DMS 273 (cell line): ENCODE data around the gene KREMEN1.

Source experiments
- DNase-seq: peaks from one replicate; lab custom pipeline; 2025; ENCODE audit not compliant: unreplicated experiment; lab: John Stamatoyannopoulos, UW

The KREMEN1 gene

DNA sequence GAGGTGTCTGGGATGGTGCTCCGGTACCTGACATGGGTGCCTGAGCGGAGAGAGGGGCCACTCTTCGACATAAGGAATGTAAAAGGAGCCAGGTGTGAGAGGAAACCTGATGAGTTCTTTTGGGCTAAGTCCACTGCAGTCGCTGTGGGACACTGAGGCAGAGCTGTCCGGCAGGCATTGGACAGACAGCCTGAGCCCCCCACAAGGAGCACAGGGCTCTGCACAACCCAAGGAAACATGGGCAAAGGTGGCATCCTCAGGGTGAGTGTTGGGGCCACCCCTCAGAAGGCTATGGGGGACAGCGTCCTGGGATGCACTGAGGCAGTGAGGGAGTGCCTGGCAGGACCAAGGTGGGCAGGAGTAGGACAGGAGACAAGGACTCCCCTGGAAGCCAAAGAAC lies 75.2 kb downstream of the KREMEN1 start:
- DNase-seq = no peak

DNA sequence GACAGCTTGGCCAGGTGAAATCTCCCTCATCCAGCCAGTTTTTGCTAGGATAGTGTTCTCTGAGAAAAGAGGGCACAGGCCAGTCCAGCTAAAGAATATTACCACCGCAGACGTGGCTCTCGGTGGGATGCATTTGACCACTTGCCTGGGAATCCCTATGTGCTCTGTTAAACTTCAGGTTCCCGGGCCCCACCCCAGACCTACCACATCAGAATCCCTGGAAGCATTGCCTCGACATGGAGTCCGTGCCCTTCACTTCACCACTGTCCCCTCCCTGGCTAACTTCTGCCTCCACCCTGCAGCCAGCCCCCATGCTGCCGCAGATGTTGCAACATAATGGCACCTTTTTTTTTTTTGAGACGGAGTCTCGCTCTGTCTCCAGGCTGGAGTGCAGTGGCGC lies 76.0 kb downstream of the KREMEN1 start:
- DNase-seq = no peak

DNA sequence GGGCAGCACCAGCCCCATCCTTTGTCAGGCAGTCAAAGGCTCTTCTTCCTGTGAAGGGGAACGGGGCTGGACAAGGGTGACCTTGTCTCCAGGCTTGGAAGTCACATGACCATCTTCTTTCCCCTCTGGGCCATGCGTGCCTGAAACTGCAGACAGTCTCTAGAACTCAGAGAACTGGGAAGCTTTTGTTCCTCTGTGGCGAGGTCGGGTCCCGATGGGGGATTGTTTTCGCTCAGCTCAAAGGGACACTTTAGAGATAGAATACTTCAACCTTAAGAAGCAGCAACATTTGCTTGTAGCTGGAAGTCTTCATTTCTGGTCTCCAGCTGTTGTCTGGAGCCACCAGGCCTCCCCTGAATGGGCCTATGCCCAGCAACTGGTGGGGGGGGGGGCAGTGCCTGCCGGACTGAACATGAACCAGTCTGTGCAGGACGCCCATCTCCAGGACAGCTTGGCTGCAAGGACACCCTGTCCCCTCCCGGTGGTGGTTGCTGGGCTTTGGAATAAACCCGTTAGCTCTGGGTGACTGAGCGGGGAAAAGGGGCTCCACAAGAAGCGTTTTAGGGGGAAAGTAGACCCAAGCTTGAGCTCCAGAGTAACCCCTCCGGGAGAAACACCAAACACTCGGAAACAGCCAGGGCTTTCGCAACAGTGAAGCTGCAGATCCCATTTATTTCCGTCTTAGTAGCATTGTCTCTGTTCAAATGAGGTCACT lies 77.2 kb downstream of the KREMEN1 start:
- DNase-seq = no peak

DNA sequence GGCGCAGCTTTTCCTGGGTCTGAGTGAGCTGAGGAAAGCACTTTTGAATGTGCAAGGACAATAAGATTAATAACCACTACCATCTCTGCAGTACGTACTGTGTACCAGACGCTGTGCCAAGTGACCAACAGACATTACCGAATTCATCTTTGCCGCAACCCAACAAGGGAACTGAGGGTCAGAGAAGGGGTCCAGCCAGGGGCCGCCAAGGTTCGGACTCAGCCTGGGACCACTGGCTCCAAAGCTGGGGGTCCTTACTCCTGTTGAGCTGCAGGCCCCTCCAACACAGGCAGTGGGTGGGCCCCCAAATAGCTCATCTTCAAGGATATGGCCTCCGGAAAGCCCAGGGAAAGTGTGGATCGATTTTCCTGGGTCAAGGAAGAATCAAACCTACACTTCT lies 77.9 kb downstream of the KREMEN1 start:
- DNase-seq = no peak

DNA sequence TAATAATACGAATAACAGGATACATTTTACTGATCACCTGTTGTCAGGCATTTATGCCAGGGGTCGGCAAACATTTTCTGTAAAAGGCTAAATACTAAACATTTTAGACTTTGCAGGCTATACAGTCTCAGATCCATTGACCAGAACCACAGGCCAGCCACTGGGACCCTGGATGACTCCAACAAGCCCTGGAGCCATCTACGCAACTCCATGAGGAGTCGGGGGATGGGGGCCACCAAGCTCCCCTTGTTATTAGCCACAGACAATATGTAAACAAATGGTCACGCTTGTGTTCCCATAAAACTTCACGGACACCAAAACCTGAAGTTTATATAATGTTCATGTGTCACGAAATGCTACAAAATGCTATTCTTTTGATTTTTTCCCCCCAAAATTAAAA lies 78.5 kb downstream of the KREMEN1 start:
- no peak for DNase-seq

DNA sequence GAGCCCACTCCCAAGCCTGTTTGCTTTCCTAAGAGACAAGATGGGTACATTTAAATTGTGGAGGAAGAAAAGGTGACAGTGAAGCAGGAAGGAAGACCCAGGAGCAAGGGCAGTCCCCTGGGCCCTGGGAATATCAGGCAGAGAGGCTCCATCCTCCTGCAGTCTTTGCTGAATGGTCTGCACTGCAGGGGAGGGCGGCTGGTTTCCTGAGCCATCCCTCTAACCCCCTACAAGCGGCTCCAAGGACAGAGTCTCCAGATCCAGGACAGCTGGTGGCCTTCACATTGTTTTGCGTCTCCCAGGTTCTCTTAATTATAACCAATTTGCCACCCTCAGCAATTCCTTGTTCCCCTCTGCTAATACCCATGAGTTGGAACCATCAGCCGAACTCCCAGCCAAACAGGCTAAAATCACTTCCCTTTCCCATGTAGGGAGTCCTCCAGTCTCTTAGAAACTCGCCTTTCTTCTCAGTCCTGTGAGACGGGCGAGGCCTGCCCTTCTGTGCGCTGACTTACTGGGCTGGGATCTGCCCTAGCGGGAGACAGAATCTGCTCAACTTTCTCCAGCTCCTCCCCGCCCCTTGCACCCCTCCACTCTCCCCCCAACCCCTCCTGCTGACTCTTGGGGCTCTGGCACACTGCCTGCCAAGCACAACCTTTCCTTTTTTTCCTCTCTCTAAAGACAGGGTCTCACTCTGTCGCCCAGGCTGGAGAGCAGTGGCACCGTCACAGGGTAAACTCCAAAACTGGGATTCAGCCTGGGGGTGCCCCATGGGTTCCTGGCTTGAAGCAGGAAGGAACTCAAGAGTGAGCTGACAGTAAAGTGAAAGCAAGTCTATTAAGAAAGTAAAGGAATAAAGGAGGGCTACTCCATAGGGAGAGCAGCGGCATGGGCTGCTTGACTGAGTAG lies 79.5 kb downstream of the KREMEN1 start:
- DNase-seq = peak; percentile 34

DNA sequence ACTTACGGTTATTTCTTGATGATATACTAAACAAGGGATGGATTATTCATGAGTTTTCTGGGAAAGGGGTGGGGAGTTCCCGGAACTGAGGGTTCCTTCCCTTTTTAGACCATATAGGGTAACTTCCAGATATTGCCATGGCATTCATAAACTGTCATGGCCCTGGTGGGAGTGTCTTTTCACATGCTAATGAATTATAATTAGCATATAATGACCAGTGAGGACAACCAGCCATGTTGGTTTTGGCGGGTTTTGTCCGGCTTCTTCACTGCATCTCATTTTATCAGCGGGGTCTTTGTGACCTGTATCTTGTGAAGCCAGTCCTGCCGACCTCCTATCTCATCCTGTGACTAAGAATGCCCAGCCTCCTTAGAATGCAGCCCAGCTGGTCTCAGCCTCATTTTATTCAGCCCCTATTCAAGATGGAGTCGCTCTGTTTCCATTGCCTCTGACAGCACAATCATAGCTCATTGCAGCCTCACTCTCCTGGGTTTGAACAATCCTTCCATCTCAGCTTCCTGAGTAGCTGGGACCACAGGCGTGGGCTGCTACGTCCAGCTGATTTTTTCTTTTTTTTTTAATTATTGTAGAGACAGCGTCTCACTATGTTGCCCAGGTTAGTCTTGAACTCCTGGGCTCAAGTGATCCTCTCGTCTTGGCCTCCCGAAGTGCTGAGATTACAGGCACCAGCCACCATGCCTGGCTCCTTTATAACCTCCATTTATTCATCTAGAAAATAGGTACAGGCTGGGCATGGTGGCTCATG lies 80.3 kb downstream of the KREMEN1 start:
- DNase-seq = no peak

DNA sequence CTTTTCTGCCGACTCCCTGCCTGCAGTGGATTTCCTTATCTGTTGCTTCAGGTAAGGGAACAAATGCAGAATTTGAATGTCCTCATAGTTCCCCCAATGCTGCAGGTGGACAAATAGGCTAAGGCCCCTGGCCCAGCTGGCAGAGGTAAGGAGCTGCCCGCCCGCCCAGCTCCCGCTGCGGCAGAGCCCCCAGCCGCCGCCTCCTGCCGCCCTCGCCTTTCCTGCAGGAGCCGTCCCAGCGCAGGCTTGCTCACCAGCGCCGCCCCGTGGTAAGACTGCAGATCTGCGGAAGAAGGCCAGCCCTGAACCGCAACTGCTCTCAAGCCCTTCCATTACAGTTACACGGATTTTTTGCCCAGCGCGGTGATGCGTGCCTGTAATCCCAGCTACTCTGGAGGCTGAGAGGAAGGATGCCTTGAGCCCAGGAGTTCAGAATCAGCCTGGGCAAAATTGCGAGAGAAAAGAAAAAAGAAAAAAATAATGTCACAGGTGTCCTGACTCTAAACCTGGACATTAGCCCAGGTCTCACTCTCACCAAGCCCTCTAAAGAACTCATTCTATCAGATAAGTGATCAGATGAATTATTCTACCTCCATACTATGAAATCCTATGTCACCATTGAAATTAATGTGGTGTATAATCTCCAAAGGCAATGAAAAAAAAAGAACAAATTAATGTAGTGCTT lies 81.7 kb downstream of the KREMEN1 start:
- DNase-seq = peak; percentile 81

DNA sequence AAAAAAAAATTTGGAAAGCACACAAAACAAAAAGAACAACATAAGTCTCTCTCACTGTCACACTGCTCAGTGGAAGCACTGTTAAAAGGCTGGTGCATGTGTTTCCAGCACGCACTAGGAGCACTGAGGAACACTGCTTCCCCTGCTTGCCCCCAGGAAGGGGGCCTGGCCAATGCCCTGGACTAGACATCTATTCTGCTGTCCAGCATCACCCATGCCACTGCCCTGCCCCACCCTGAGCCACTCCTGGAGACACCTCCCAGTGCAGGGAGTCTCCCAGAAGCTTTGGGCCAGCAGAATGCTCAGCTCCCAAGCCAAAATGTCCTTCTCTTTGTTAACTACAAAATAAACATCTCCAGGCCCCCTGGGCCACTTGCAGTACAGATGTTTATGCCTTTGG lies 83.1 kb downstream of the KREMEN1 start:
- no peak for DNase-seq

DNA sequence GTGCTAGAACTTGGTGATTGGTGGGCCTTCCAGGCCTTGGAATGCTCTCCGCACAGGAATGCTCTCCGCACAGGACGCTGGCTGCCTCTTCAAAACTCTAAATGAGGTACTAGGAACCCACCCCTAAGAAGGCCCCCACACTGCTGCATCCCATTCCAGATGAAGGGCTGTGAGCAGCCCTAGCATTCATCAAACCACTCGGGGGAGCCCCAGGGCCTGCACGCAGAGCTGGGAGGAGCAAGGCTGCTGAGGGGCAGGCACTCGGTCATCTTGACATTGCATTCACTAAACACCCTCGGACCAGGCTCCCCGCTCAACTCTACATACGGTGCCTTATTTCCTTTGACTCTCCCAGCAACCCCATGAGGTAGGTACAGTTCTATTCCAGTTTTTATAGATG lies 83.7 kb downstream of the KREMEN1 start:
- DNase-seq = peak; percentile 26

DNA sequence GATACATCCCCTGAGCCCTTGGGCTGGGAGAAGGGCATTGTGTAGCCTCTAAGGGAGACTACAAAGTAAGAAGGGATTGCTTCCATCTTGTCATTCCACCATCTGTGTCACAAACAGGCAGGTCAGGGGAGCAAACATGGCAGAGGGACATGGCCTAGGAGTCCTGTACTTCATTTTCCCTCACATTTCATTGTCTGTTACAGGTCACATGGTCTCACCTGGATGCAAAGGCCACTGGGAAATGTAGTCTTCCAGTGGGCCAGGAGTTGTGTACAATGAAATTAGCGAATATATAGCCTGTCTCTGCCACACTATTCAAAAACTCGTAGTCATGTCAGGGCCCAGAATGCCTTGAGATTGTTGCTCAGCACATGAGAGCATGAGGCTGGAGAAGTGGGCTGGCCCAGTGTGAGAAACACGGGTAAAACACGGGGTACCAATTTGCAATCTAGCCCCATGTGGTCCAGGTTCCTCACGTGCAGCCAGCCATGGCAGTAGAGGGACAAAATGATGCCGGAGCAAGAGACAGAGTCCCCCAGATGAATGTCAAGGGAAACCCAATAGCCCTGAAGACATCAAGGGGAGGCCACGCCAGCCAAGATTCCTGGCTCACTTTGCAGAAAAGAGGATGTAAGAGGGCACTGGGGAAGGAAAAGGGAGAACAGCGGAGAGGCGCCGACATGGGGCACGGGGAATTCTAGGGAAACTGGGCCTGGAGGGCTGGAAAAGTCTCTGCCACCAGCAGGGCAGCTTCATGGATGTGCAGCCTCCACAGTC lies 85.1 kb downstream of the KREMEN1 start:
- peak; percentile 19 for DNase-seq

DNA sequence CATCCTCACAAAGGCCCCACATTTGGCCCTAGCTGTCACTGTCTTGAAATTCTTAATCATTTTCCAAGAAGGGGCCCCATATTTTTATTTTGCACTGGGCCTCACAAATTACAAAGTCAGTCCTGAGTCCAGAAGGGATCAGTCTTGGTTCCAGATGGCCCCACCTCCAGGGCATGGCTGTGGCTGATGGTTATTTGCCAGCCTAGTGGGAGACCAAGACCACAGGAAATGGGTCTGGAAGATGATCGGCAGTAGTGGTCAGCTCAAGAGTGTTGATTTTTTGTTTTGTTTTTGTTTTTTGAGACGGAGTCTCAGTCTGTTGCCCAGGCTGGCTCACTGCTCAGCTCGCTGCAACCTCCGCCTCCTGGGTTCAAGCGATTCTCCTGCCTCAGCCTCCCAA lies 85.7 kb downstream of the KREMEN1 start:
- DNase-seq = no peak

DNA sequence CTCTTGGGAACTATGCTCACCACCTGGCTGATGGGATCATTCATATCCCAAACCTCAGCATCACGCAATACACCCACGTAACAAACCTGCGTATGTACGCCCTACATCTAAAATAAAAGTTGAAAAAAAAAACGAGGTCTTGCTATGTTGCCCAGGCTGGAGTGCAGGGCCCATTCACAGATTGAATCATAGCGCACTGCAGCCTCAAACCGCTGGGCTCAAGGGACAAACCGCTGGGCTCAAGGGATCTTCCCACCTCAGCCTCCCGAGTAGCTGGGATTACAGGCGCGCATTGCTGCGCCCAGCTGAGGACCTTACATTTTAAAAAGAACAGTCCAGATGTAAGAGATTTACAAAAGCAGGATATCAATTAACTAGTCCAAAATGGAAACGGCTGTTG lies 91.0 kb downstream of the KREMEN1 start:
- DNase-seq = no peak

DNA sequence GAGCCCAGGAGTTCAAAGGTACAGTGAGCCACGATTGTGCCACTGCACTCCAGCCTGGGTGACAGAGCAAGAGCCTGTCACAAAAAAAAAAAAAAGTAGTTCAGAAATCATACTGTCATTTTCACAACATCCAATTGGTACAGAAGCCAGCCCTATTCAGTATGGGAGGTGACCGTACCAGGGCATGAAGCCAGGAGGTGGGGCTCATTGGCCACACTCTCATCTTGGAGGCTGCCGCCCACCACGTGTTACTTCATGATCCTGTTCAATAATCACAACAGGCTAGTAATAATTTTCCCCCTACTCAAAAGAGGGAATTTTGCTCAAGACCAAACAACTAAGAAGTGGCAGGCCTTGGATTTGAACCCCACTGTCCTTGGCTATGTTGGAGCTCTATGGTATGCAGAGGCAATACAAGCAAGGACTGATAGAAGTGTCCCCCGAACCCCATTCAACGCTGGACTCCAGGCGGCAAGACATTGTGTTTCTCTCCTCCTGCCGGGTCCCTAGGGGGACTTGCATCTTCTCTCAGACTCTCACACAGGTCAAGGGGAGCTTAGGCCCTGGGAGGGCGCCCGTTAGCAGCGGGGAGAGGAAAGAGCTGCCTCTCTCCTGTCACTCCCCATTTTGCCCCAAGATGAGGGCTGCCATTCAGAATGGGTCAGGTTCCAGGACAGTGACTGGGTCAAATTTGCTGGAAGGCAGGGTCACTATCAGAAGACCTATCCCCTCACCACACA lies 92.7 kb downstream of the KREMEN1 start:
- DNase-seq = no peak

DNA sequence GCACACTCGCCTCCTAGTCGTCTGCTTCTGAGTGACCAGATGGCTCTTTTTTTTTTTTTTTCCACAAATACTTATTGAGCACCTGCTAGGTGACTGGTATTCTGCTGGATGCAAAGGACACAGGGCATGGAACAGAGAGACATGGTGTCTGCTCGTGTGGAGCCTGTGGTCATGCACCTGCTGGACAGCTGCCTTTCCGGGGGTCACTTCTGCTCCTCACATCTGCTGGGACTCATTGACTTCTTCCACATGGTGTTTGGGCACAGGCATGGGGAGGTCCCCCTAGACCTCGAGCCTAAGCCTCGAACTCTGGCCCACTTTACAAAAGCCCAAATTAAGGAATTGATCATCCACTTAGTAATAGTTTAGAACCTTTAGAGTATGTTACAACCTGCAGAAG lies 93.3 kb downstream of the KREMEN1 start:
- no peak for DNase-seq

DNA sequence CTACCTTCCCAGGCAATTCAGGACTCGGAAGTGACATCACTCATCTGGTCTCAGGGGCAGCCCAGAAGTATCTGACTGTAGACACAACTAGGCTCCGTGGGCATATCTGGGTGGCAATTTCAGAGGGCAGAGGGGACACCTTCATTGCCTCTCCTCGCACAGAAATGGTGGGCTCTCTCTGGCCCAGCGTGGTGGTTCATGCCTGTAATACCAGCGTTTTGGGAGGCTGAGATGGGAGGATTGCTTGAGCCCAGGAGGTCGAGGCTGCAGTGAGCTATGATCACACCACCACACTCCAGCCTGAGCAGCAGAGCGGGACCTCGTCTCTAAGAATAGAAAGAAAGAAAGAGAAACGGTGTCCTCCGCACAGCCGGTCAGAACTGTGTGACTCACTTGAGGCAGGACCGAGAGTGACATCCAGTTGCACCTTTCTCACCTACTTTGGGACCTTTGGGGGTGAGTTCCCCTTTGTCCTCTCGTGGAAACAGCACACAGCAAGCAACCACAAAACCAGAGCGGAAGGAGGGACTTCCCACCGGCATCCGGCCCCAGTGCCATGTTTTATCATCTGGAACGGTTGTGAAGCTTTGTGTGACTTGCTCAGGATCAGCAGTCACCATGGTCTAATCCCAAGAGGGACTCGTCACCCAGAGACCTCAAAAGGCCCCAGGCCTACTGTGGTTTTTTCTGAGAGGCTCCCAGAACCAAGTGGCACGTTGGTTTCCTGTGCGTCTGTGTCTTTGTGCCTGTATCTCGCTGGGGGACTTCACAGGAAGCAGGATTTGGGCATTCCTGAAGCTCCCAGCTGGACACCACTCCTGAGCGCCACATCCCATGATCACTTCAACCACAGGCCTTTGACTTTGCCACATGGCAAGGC lies 94.4 kb downstream of the KREMEN1 start:
- no peak for DNase-seq

DNA sequence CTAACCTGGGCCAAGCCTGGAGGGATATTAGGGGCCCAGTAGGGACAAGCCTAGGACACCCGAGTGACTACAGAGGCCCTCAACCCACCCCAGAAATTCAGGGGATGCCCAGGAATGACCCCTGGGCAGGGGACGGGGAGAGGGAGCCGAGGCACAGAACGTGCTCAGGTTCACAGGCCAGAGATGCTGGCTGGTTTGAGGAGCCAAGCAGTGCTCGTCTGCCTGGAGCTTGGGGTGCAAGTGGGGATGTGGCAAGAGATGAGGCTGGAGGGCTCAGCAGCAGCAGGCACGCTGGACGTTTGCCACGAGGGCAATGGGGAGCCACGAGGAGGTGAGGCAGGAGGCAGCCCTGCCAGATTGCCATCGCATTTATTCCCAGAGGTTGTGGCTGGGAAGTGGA lies 98.9 kb downstream of the KREMEN1 start:
- no peak for DNase-seq

DNA sequence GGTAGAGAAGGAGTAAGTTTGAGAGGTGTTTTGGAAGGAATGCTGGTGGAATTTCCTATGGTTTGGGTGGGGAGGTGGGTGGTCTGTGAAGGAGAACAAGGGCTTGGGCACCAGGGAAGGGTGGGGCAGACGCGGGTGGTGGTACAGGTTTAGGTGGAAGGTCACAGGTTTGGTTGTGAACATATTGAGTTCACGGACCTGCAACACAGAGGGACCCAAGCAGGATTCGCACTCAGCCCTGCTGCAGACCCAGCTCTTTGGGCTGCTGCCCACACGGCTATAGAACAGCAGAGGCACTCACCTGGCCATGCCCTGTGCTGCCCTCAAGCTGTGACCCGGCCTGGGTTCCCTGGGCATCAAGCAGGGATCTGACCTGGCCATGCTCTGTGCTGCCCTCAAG lies 99.4 kb downstream of the KREMEN1 start:
- DNase-seq = no peak
